ENCODE results near the gene CLDN6.

CLDN6 gene

DNA sequence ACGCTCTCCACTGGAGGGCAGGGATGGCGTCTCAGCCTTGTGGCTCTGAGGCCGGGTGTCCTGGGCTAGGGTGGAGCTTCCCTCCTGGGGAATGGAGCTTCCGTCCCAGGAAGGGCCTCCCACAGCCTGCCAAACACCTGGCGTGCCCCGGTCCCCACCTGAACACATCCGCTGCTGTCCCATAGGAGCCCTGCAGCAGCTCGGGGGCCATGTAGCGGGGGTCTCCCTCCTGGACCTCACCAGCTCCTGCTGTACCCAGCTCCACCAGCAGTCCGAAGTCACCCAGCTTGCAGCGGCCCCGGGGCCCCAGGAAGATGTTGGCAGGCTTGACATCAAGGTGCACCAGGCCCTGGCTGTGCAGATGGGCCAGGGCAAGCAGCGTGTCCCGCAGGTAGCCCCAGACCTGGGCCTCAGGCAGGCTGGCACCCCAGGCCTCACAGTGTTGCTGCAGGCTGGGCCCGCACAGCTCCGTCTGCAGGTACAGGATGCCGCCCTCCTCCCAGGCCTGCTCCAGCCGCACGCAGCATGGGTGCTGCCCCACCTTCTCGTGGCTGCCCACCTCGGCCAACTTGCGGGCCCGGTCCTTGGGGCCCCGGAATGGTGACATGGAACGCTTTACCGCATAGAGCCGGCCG lies 42.7 kb downstream of the CLDN6 start:
- DNase-seq (ENCODE audit: low read depth in 2 of 2) = no peak
- H3K4me3 ChIP-seq (replicated peaks in 1 of 2; ENCODE audit: low read depth in 2 of 2, low read length in 2 of 2) = no peak overlapping the region
- TF ChIP-seq, protein P1, sequence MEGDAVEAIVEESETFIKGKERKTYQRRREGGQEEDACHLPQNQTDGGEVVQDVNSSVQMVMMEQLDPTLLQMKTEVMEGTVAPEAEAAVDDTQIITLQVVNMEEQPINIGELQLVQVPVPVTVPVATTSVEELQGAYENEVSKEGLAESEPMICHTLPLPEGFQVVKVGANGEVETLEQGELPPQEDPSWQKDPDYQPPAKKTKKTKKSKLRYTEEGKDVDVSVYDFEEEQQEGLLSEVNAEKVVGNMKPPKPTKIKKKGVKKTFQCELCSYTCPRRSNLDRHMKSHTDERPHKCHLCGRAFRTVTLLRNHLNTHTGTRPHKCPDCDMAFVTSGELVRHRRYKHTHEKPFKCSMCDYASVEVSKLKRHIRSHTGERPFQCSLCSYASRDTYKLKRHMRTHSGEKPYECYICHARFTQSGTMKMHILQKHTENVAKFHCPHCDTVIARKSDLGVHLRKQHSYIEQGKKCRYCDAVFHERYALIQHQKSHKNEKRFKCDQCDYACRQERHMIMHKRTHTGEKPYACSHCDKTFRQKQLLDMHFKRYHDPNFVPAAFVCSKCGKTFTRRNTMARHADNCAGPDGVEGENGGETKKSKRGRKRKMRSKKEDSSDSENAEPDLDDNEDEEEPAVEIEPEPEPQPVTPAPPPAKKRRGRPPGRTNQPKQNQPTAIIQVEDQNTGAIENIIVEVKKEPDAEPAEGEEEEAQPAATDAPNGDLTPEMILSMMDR (IDR thresholded peaks at IDR 0.05; ENCODE audit: low read depth, low read length) = no peak

DNA sequence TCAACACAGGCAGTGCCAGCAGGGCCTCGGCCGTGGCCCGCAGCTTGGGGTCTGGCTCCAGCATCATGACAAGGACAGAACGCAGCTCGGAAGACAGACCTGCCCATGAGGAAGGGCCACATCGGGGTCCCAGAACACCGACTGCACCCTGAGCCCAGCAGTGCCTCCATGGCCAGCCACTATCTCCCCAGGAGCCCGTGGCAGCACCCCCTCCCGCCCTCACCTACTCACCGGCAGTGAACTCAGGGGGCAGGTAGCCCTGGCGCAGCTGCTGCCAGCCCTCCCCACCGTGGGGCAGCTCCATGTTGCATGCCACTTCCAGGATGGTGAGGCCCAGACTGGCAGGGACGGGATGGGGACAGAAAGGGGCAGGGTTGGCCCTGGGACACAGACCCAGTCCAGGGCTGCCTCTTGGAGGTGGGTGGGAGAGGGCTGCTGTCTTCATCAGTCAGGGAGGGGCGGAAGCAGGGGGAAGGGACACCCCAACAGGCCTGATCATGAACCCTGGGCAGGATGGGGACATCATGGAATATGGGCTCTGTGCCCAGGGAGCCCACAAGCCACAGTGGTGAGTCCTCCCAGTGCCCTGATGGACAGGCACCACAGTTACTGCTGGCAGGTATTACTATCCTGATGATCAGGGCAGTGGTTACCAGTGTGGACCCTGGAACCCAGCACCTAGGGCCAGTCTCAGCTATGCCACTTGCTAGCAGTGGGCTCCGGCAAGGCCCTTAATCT lies 43.5 kb downstream of the CLDN6 start:
- H3K4me3 ChIP-seq (replicated peaks in 1 of 2; ENCODE audit: low read depth in 2 of 2, low read length in 2 of 2) = no peak overlapping the region
- TF ChIP-seq, protein P1 (IDR thresholded peaks at IDR 0.05; ENCODE audit: low read depth, low read length) = no peak
- no peak for DNase-seq (ENCODE audit: low read depth in 2 of 2)

DNA sequence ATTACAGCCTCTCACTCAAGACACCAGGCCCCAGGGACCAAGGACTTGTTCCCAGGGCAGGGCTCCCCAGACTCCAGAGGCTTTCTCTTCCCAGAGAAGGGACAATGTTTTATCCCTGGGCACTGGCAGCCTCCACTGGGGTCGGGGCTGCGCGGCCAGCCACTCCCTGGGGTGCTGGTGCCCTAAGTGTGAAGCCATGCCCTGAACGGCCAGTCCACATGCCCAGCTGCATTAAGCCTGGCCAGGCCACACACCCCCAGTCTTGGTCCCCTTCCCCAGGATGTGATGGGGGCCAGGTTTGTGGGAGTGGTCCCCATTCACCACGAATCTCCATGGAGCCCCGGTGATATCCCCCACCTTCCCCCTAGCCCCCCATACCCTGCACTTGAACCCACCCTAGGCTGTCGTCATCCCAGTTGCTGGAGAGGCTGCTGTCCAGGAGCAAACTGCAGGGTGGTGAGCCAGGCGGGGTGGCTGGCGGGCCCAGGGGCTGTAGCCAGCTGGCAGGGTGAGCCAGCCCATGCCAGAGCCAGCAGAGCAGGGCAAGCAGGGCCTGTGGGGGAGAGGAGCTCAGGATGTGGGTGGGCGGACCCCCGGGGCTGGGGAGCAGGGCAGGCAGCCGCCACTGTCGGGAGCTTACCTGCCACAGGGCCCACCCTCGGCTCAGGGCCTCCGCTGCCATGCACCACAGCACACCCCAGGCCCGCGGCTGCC lies 44.2 kb downstream of the CLDN6 start:
- no peak overlapping the region for H3K4me3 ChIP-seq (replicated peaks in 1 of 2; ENCODE audit: low read depth in 2 of 2, low read length in 2 of 2)
- TF ChIP-seq, protein P1 (IDR thresholded peaks at IDR 0.05; ENCODE audit: low read depth, low read length) = no peak
- DNase-seq (ENCODE audit: low read depth in 2 of 2) = no peak

DNA sequence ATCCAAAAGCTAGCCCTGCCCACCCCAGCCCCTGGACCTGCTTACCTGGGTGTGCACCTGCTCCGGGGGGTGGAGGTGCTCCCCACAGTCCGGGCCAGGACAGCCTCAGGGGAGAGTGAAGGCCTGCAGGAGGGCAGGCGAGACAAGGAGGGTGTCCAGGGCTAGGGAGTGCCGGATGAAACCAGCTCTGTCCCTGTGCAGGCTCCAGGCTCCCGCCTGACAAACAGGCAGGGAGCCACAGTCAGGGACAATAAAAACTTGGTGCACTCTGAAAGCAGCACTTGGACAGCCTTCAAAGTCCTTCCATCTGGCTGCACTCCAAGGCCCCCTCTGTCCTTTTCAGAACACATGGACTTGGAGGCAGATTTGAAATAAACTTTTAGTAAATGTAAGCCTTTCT lies 44.9 kb downstream of the CLDN6 start:
- TF ChIP-seq, protein P1 (IDR thresholded peaks at IDR 0.05; ENCODE audit: low read depth, low read length) = no peak
- no peak for DNase-seq (ENCODE audit: low read depth in 2 of 2)
- H3K4me3 ChIP-seq (replicated peaks in 1 of 2; ENCODE audit: low read depth in 2 of 2, low read length in 2 of 2) = no peak overlapping the region

DNA sequence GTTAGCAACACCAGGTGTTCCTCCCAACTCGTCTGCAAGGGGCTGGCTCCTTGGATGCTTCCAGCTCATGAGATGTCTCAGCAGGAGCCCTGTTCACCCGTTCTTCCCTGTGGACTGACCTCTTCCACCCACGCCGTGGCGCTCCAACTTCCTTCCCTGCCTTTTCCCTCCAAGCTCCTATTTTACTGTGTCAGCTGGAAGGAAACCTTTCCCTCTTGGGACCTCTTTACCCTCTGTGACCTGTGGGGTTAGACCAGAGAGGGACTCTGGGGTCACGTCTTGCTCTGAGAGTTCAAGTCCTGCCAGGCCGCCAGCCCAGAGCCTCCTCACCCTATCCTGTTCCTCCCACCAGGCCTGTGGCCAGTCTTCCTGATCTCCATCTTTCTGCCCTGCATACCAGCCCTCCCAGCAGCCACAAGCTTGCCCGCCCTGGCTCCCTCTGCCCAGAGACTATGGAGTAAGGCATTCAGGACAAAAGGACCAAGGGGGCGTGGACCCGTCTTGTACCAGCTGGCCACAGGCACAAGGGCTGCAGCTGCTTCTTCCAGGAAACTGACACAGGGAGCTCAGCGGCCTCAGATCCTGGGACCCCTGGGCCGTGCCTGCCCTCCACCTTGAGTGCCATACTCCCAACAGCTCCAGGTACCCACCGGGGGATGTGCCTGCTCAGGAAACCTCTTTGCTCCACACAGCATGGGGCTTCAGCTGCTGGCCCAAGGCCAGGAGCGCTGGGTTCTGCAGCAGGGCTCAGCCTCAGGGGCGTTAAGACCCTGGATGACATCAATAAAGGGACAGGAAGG lies 45.8 kb downstream of the CLDN6 start:
- H3K4me3 ChIP-seq (replicated peaks in 1 of 2; ENCODE audit: low read depth in 2 of 2, low read length in 2 of 2) = no peak overlapping the region
- no peak for DNase-seq (ENCODE audit: low read depth in 2 of 2)
- TF ChIP-seq, protein P1 (IDR thresholded peaks at IDR 0.05; ENCODE audit: low read depth, low read length) = no peak

DNA sequence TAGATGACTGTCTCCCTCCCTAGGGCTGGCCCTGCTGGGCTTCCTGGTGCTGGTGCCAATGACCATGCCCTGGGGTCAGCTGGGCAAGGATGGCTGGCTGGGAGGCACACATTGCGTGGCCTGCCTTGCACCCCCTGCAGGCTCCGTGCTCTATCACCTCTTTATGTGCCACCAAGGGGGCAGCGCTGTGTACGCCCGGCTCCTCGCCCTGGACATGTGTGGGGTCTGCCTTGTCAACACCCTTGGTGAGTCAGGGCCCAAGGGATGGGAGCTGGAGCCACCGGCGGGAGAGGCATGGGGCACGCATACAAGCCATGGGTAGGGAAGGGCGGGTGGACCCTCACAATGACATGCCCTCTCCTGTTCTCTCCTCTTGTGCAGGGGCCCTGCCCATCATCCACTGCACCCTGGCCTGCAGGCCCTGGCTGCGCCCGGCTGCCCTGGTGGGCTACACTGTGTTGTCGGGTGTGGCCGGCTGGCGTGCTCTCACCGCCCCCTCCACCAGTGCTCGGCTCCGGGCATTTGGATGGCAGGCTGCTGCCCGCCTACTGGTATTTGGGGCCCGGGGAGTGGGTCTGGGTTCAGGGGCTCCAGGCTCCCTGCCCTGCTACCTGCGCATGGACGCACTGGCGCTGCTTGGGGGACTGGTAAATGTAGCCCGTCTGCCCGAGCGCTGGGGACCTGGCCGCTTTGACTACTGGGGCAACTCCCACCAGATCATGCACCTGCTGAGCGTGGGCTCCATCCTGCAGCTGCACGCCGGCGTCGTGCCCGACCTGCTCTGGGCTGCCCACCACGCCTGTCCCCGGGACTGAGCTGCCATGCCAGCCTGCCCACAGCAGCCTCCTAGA lies 46.6 kb downstream of the CLDN6 start:
- no peak overlapping the region for H3K4me3 ChIP-seq (replicated peaks in 1 of 2; ENCODE audit: low read depth in 2 of 2, low read length in 2 of 2)
- DNase-seq (ENCODE audit: low read depth in 2 of 2) = no peak
- TF ChIP-seq, protein P1 (IDR thresholded peaks at IDR 0.05; ENCODE audit: low read depth, low read length) = no peak

Measured in cardiac fibroblast (primary cell).